ENCODE results near the gene ZHX3.

Gene ZHX3

DNA sequence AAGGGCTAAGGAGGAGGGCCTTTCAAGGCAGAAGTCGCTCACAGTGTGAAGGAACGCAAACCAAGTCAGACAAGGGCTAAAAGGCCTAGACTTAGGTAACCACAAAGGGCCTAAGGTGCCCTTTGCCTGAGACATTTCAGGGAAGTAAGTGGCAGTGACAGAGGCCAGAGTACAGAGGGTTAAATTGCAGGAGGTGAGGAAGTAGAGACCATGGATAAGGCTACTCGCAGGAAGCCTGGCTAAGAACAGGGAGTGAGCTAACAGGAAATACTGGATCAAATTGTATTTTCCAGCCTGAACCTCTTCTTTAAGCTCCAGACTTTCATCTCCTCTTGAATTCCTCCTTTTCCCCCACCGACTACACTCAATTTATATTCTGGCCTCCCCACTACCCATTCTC, 16.6 kb downstream of the ZHX3 start:
- Histone ChIP-seq H3K36me3 (ENCODE audit: control insufficient read depth, insufficient read depth, low read length) (no peaks in the 10 kb centered on the region), H3K27me3 (replicated peaks; ENCODE audit: control insufficient read depth, insufficient read depth, low read length, poor library complexity, severe bottlenecking) (no peaks in the 10 kb centered on the region), H3K4me1 (ENCODE audit: control insufficient read depth, insufficient read depth, low read length, poor library complexity, severe bottlenecking) (no peaks in the 10 kb centered on the region), H3K4me3 (ENCODE audit: insufficient read depth, low read depth, low read length, poor library complexity, severe bottlenecking) (no peak overlapping the region), H3K27ac (ENCODE audit: insufficient read depth, low read length, poor library complexity, severe bottlenecking) (no peak overlapping the region), H3K9me3 (ENCODE audit: control insufficient read depth, low read length) (no peaks in the 10 kb centered on the region)
- no peak for DNase-seq

GRCh38 chr20:41300383-41300782, 17.1 kb downstream of the ZHX3 start:
- DNase-seq, result no peak
- H3K4me3 ChIP-seq (ENCODE audit: insufficient read depth, low read depth, low read length, poor library complexity, severe bottlenecking), result no peak overlapping the region
- no peak overlapping the region for H3K27ac ChIP-seq (ENCODE audit: insufficient read depth, low read length, poor library complexity, severe bottlenecking)
- no peaks in the 10 kb centered on the region for H3K4me1 ChIP-seq (ENCODE audit: control insufficient read depth, insufficient read depth, low read length, poor library complexity, severe bottlenecking)
- H3K27me3 ChIP-seq (replicated peaks; ENCODE audit: control insufficient read depth, insufficient read depth, low read length, poor library complexity, severe bottlenecking), result no peaks in the 10 kb centered on the region
- no peaks in the 10 kb centered on the region for H3K9me3 ChIP-seq (ENCODE audit: control insufficient read depth, low read length)
- H3K36me3 ChIP-seq (ENCODE audit: control insufficient read depth, insufficient read depth, low read length), result no peaks in the 10 kb centered on the region

GRCh38 chr20:41299899-41300298, 17.6 kb downstream of the ZHX3 start:
- Histone ChIP-seq H3K4me1 (ENCODE audit: control insufficient read depth, insufficient read depth, low read length, poor library complexity, severe bottlenecking) (no peaks in the 10 kb centered on the region), H3K27me3 (replicated peaks; ENCODE audit: control insufficient read depth, insufficient read depth, low read length, poor library complexity, severe bottlenecking) (no peaks in the 10 kb centered on the region), H3K36me3 (ENCODE audit: control insufficient read depth, insufficient read depth, low read length) (no peaks in the 10 kb centered on the region), H3K4me3 (ENCODE audit: insufficient read depth, low read depth, low read length, poor library complexity, severe bottlenecking) (no peak overlapping the region), H3K9me3 (ENCODE audit: control insufficient read depth, low read length) (no peaks in the 10 kb centered on the region), H3K27ac (ENCODE audit: insufficient read depth, low read length, poor library complexity, severe bottlenecking) (no peak overlapping the region)
- DNase-seq, result no peak

DNA sequence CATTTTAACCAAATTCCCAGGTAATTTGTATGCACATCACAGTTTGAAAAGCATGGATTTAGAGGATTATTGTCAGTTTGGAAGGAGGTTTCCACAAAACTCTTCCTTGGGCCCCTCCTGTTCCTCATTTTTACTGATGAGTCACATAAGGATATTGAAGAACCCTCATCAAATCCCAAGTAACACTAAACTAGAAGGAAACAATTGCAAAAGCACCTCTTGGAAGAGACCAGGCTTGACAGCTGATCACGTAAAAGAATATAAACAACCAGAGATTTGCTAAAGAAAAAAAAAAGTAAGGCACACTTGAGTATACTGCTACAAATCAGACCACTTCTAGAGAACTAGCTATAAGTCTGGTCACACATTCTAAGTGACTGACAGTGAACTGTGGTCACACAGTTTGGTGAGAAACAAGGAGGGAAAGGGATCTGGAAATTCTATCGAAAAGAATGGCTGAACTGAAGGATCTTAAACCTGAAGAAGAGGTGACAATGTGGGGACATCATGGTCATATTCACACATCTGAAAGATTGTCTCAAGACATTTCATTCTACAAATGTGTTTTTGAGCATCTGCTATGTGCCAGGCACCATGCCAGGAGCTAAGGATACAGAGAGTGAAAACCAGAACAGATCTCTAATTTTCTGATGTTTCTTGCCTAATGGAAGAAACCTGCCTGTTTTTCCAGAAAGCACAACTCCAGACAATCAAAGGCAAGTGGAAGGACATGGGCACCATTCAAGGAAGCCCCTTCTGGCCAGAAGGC, 24.1 kb downstream of the ZHX3 start:
- no peaks in the 10 kb centered on the region for H3K9me3 ChIP-seq (ENCODE audit: control insufficient read depth, low read length)
- DNase-seq, result no peak
- H3K4me3 ChIP-seq (ENCODE audit: insufficient read depth, low read depth, low read length, poor library complexity, severe bottlenecking), result no peak overlapping the region
- H3K27me3 ChIP-seq (replicated peaks; ENCODE audit: control insufficient read depth, insufficient read depth, low read length, poor library complexity, severe bottlenecking), result no peaks in the 10 kb centered on the region
- H3K4me1 ChIP-seq (ENCODE audit: control insufficient read depth, insufficient read depth, low read length, poor library complexity, severe bottlenecking), result no peaks in the 10 kb centered on the region
- H3K27ac ChIP-seq (ENCODE audit: insufficient read depth, low read length, poor library complexity, severe bottlenecking), result no peak overlapping the region
- no peaks in the 10 kb centered on the region for H3K36me3 ChIP-seq (ENCODE audit: control insufficient read depth, insufficient read depth, low read length)

DNA sequence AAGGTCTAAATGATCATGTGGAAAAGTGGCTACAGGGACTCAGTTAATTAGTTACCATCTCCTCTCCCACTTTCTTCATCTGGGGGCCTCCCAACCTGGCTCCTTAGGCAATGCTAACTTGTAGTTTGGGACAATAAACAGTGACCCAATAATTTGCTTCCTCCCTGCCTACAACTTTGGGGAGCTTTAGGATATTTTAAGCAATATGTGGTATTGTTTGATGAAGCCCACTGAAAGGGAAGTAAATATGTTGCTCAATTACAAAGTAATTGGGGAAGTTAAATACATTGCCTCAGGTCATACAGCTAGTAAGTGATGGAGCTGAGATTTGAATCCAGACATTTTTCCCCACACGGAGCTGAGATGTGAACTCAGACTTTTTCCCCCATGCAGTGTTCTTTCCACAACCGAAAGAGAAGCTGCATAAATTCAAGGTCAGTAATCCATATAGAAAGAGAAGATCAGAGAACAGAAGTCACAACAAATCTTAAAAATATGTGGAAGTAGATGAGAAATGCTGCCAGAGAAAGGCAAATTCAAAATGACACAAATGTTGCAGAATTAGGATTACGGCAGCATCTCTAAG, 26.6 kb downstream of the ZHX3 start:
- Histone ChIP-seq H3K4me1 (ENCODE audit: control insufficient read depth, insufficient read depth, low read length, poor library complexity, severe bottlenecking) (no peaks in the 10 kb centered on the region), H3K4me3 (ENCODE audit: insufficient read depth, low read depth, low read length, poor library complexity, severe bottlenecking) (no peak overlapping the region), H3K27me3 (replicated peaks; ENCODE audit: control insufficient read depth, insufficient read depth, low read length, poor library complexity, severe bottlenecking) (no peaks in the 10 kb centered on the region), H3K27ac (ENCODE audit: insufficient read depth, low read length, poor library complexity, severe bottlenecking) (no peak overlapping the region), H3K9me3 (ENCODE audit: control insufficient read depth, low read length) (no peaks in the 10 kb centered on the region), H3K36me3 (ENCODE audit: control insufficient read depth, insufficient read depth, low read length) (no peaks in the 10 kb centered on the region)
- DNase-seq, result no peak

GRCh38 chr20:41287327-41287726, 30.2 kb downstream of the ZHX3 start:
- no peak for DNase-seq
- Histone ChIP-seq H3K36me3 (ENCODE audit: control insufficient read depth, insufficient read depth, low read length) (no peaks in the 10 kb centered on the region), H3K27ac (ENCODE audit: insufficient read depth, low read length, poor library complexity, severe bottlenecking) (no peak overlapping the region), H3K9me3 (ENCODE audit: control insufficient read depth, low read length) (no peaks in the 10 kb centered on the region), H3K4me1 (ENCODE audit: control insufficient read depth, insufficient read depth, low read length, poor library complexity, severe bottlenecking) (no peaks in the 10 kb centered on the region), H3K4me3 (ENCODE audit: insufficient read depth, low read depth, low read length, poor library complexity, severe bottlenecking) (no peak overlapping the region), H3K27me3 (replicated peaks; ENCODE audit: control insufficient read depth, insufficient read depth, low read length, poor library complexity, severe bottlenecking) (no peaks in the 10 kb centered on the region)

- no peaks in the 10 kb centered on the region for H3K36me3 ChIP-seq (ENCODE audit: control insufficient read depth, insufficient read depth, low read length)
- H3K27ac ChIP-seq (ENCODE audit: insufficient read depth, low read length, poor library complexity, severe bottlenecking), result no peak overlapping the region
- H3K4me1 ChIP-seq (ENCODE audit: control insufficient read depth, insufficient read depth, low read length, poor library complexity, severe bottlenecking), result no peaks in the 10 kb centered on the region
- H3K4me3 ChIP-seq (ENCODE audit: insufficient read depth, low read depth, low read length, poor library complexity, severe bottlenecking), result no peak overlapping the region
- DNase-seq, result no peak
- no peaks in the 10 kb centered on the region for H3K9me3 ChIP-seq (ENCODE audit: control insufficient read depth, low read length)
- no peaks in the 10 kb centered on the region for H3K27me3 ChIP-seq (replicated peaks; ENCODE audit: control insufficient read depth, insufficient read depth, low read length, poor library complexity, severe bottlenecking)
Measured at GRCh38 chr20:41286240-41286851, 31.2 kb downstream of the ZHX3 start.

GRCh38 chr20:41279546-41280225, 37.8 kb downstream of the ZHX3 start:
- Histone ChIP-seq H3K4me1 (ENCODE audit: control insufficient read depth, insufficient read depth, low read length, poor library complexity, severe bottlenecking) (no peaks in the 10 kb centered on the region), H3K9me3 (ENCODE audit: control insufficient read depth, low read length) (no peaks in the 10 kb centered on the region), H3K27ac (ENCODE audit: insufficient read depth, low read length, poor library complexity, severe bottlenecking) (no peak overlapping the region), H3K4me3 (ENCODE audit: insufficient read depth, low read depth, low read length, poor library complexity, severe bottlenecking) (no peak overlapping the region), H3K36me3 (ENCODE audit: control insufficient read depth, insufficient read depth, low read length) (no peaks in the 10 kb centered on the region), H3K27me3 (replicated peaks; ENCODE audit: control insufficient read depth, insufficient read depth, low read length, poor library complexity, severe bottlenecking) (no peaks in the 10 kb centered on the region)
- no peak for DNase-seq

DNA sequence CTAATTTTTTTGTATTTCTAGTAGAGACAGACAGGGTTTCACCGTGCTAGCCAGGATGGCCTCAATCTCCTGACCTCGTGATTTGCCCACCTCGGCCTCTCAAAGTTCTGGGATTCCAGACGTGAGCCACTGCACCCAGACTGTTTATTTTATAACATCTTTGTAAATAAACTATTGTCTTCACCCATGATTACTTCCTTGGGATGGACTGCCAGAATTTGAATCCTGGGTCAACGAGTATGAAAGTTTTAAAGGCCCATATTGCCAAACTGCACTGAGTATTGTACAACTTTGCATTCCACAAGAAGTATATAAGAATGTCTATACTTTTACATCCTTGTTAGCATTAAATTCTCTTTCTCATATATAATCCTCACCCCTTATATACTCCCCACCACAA, 38.6 kb downstream of the ZHX3 start:
- Histone ChIP-seq H3K27me3 (replicated peaks; ENCODE audit: control insufficient read depth, insufficient read depth, low read length, poor library complexity, severe bottlenecking) (no peaks in the 10 kb centered on the region), H3K4me1 (ENCODE audit: control insufficient read depth, insufficient read depth, low read length, poor library complexity, severe bottlenecking) (no peaks in the 10 kb centered on the region), H3K36me3 (ENCODE audit: control insufficient read depth, insufficient read depth, low read length) (no peaks in the 10 kb centered on the region), H3K9me3 (ENCODE audit: control insufficient read depth, low read length) (no peaks in the 10 kb centered on the region), H3K27ac (ENCODE audit: insufficient read depth, low read length, poor library complexity, severe bottlenecking) (no peak overlapping the region), H3K4me3 (ENCODE audit: insufficient read depth, low read depth, low read length, poor library complexity, severe bottlenecking) (no peak overlapping the region)
- no peak for DNase-seq

GRCh38 chr20:41277049-41277448, 40.5 kb downstream of the ZHX3 start:
- H3K9me3 ChIP-seq (ENCODE audit: control insufficient read depth, low read length), result no peaks in the 10 kb centered on the region

More at GRCh38 chr20:41277049-41277448, 40.5 kb downstream of the ZHX3 start:
- H3K4me1 ChIP-seq (ENCODE audit: control insufficient read depth, insufficient read depth, low read length, poor library complexity, severe bottlenecking), result no peaks in the 10 kb centered on the region
- H3K27me3 ChIP-seq (replicated peaks; ENCODE audit: control insufficient read depth, insufficient read depth, low read length, poor library complexity, severe bottlenecking), result no peaks in the 10 kb centered on the region
- DNase-seq, result no peak
- H3K27ac ChIP-seq (ENCODE audit: insufficient read depth, low read length, poor library complexity, severe bottlenecking), result no peak overlapping the region
- no peaks in the 10 kb centered on the region for H3K36me3 ChIP-seq (ENCODE audit: control insufficient read depth, insufficient read depth, low read length)
- no peak overlapping the region for H3K4me3 ChIP-seq (ENCODE audit: insufficient read depth, low read depth, low read length, poor library complexity, severe bottlenecking)
